HG03469 (cell line): ENCODE data around the gene TNN.
A peak's percentile ranks its signal among the peaks of the same experiment; 100 is the strongest.

Source experiments
- ATAC-seq: cut with Tn5 transposase; IDR thresholded peaks from one replicate; pipeline ENCODE4 v1.9.1; 2021; ENCODE audit warnings: mild to moderate bottlenecking, moderate library complexity, moderate number of reproducible peaks; ENCODE audit not compliant: unreplicated experiment

The TNN gene

DNA sequence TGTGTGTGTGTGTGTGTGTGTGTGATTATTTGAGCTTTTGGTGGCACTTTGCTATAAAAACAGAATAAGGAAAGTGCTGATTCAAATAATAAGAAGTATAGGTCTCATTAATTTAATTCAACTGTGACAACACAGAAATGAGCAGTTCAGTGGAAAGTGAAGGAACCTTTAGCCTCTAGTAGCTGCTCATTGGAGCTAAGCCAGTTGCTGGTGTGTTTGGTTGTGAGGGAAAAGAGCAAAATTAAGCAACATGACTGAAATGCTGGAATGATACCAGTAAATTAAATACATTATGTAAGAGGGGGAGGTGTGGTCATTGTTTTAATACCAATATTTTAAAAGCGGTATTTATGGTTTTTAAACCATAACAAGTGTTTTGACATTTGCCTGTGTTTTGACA is 69.7 kb downstream of the TNN start:
- ATAC-seq = no peak

DNA sequence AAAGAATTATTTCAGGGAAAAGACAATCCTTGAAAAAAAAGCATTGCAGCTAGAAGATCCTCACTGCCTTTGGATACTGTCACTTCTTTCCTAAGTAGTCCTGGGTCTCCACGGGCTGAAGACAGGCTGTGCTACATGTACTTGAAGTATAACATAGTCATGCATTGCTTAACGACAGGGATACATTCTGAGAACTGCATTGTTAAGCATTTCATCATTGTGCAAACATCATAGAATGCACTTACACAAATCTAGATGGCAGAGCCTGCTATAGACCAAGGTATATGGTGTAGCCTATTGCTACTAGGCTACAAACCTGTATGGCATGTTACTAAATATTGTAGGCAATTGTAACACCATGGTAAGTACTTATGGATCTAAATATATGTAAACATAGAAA is 70.9 kb downstream of the TNN start:
- no peak for ATAC-seq

DNA sequence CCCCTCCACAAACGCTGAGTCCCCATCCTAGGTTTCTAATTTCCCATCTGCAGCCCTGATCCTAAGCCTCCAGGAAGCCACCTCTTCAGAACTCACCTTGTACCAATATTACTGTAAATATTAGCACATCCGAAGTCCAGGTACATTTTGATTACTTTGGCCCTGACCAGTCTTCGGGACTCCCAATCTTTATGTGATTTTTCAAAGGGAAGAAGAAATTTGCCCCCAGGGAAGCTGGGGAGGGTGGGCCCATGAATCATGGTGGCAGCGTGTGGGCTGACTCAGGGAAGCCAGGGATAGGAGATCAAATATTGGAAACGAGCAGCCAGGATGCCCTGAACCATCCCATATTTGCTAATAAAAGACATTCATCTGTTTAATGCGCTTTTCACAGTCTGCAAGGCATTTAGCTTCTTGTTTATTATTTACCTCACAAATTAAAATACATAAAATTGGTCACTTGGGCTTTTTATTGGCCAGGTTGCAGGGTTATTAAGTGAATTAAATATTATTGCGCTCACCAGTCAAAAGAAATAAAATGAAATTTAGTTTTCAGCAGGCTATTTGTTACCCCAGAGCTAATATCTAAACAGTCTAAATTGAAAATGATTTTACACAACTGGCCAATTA is 78.4 kb downstream of the TNN start:
- no peak for ATAC-seq

DNA sequence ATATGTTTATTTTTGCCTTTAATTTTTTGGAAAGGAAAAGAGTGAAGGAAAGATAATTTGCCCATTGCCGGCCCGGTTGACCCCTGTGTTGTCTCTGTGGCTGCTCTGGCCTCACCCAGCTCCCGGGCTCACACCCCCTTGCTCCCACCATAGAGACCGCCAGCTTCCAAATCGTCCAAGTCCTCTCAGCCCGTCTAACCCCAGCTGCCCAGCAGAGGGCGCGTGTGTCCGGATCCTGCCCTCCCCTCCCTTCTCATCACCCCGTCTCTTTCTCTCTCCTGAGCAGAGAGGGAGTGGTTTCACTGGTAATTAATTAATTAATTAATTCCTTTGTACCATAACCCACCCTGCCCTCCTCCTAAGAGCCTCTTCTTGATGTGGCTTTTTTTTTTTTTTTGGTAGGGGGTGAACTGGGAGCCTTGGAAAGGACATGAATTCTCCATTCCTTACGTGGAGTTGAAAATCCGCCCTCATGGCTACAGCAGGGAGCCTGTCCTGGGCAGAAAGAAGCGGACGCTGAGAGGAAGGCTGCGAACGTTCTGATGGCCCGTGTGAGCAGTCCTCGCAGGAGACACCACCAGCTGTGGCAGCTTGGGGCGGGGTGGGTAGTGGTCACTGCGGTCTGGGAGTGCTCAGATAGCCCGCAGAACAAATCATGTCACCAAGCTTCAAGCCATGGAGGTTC is 79.0 kb downstream of the TNN start:
- ATAC-seq = peak; percentile 32

DNA sequence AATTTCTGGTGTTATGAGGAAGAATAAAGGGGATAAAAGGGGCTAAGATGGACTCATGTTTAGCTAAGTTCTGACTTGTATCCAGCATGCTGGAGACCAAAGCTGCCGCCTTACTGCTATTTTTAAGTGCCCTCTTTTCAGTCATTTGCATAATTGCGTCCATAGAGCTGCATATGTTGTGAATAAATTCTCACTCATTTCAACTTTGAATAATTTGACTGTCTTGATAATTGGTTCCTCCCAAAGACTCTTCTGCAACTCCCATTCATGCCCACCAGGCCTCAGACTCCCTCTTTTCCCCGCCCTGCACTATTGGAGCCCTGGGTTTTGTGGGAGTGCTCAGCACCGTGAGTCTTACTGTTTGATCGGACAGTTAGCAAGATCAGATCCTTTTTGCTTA is 79.9 kb downstream of the TNN start:
- ATAC-seq = no peak

DNA sequence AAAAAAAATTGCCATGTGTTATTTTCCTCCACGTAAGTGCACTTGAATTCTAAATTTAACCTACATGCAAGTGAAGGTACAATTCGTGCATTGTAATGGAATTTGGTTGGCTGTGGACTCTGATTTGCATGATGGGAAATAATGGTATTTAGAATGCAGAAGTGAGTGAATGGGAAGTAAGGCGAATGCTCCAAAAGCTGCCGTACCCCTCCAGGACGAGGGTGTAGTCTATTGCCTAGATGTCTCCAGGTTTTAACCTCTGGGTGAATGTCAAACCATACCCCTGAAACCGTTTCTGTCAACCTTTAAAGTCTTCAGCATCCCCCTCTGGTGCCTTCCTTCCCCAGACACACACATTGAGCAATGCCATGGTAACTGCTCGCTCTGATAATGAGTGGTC is 80.4 kb downstream of the TNN start:
- ATAC-seq = no peak

DNA sequence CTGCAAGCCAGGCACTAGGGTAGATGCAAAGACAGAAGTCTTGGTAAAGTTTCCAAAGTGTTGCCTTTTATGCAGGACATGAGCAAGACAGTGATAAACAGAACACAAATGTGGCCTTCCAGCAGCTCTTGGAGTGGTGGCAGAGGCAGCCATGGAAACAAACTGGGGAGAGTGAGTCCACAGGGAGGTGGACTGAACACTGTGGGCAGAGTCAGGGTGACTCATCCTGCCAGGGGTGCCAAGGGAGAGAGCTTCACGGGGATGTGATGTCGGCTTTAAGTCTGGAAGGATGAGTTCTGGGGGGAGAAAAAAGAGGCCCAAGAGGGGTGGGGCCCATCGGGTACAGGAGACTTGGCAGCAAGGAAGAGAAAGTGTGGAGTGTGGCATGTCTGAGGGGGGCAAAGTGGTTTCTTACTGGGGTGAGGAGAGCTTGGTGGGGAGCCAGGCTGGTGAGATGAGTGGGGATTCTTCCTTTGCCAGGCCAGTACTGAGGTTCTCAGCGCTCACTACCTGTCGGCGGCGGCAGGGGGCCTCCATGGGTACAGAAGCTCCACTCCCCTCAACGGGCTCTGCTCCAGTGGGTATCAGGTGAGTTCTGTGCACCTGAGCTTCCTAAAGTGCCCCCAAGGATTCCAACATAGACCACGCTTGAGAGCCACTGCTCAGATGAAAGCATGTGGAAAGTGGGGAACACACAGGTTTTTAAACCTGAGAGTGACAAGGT is 83.1 kb downstream of the TNN start:
- ATAC-seq = no peak

DNA sequence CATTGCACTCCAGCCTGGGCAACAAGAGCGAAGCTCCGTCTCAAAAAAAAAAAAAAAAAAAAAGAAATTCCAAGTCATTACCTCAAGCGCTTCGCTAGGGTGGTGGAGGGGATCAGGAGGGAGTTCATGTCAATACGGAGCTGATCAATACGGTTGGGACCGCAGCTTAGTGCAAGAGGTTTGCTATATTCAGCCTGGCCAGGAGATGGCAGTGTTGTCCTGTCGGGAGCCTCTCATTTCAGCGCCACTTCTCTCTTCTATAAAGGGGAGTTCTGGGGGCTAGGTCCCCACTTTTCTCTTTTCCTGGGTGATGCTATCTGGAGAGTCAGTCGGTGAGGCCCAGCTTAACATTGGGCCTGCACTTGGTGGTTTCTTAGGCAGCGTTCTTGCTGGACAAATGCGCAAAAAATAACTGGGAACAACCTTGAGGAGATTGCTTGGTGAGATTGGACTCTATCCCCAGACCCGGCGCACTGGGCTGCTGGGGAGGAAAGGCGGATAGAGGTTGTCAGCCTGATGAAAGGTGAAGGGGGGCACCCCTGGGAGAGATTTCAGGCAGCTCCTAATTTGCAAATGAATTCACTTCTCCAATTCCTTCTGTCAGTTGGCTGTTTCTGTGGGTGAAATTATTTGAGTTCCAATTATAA is 84.5 kb downstream of the TNN start:
- no peak for ATAC-seq

DNA sequence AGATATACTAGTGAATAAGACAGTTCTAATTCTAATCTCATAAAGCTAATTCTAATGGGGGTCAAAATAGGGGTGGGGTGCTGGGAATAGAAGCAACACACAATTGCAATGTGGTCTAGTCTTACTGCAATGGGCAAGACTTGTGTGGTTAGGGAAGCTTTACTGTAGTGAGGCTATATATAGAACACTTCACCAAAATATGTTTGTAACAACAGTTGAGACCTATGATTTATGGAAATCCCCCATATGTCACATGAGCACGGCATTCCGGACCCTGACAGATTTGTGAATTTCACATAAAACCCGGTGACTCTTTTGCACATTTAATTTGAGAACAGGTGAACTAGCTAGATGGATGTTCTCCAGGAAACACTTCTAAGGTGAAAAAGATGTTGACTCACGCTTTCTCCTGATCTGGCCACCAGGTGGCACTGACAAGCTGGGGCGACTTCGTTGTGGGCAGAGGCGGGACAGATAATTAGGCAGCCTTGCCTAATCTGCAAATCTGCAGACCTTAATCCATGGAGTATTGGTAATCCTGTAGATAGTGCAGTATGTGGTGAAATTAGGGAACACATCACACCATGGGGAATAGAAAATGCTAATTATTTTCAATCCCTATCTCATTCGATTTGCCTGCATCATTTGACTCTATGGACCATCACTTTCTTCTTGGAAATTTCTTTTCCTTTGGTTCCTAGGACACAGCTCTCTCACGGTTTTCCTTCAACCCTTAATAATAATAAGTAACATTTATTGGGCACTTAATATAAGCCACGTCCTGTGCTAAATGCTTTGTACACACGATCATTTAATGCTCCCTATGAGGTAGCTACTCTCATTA is 87.2 kb downstream of the TNN start:
- ATAC-seq = no peak

DNA sequence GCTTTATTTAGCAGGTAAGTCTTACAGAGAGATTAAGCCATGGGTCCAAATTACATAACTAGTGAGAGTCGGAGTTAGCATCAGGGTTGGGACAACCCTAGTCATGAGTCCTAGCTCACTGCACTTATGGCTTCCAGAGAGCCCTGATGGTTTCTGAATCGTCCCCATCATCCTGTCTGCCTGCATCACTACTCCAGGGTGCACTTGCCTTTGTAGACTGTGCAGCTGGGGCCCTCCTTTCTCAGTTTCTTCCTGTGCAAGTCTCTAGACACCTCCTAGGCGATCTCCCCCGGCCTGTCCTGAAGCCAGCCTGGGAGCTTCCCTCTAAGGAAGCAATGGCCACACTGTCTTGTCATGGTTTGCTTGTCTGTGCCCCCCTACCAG is 87.8 kb downstream of the TNN start:
- no peak for ATAC-seq

DNA sequence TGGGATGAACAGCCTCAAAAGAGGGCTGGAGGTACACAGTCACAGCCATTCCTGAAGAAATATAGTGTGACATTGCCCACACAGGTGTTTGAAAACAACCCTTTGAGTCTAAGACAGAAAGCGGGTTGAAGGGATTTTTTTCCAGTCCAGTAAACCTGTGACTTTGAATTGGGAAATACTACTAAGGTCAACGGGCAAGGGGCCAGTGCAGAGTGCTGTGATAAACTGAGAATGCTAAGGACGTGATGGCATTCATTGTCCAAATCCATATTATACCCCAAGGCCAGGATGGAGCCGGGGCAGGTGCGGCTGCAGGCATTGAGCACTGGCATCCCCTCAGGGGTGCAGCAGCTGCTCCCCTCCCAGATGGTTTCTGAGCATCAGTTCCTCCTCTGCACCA is 88.3 kb downstream of the TNN start:
- no peak for ATAC-seq

DNA sequence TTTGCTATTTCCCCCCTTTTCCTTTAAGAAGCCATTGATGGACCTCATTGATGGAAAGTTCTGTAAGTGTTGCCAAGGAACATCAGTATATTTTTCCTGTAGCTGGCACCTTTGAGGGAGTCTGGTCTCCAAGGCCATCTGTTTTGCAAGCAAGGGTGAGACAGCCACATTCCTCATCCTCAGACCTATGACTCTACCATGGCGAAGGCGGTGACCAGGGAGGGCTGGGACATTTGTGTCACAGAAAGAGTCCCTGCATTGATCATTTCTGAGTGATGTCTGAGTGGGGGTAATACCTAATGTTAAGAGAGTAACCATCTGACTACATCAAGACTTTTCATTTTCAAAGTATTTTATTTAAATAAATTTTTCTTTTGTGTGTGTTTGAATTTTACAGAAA is 89.6 kb downstream of the TNN start:
- ATAC-seq = no peak

DNA sequence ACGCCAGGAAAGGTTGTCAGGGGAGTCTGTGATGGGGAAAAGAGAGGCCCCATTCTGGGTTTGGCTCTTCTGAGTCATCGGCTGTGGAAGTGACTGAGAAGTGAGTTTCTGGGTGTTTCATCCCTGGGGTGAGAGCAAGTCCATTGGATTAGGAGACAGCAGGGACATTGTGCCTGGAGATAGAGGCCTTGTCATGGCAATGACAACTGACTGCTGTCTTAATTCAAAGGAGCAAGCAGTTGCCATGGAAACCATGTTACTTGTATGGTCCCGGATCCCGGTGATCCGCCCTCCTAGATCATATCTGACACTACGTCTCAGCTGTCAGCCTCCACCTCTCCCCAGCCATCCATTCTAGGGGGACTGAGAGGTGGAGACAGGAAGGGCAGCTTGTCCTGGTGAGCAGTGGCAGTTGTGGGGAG is 90.5 kb downstream of the TNN start:
- ATAC-seq = no peak

DNA sequence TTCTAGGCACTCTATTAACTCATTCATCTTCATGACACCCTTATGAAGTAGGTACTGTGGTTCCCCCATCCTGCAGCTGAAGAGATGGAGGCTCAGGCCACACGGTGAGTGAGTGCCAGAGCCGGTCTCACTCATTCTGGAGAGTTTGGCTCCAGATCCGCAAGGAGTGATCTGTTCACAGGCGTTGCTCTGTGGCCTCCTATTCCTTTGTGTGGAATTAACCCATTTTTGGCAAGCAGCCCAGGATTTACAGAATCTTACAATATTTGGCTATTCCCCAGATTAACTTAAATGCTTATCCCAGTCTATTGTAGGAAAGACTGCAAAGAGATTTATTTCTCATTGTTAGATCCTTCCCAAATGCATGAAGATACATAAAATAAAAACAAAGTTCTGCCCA is 95.3 kb downstream of the TNN start:
- no peak for ATAC-seq

DNA sequence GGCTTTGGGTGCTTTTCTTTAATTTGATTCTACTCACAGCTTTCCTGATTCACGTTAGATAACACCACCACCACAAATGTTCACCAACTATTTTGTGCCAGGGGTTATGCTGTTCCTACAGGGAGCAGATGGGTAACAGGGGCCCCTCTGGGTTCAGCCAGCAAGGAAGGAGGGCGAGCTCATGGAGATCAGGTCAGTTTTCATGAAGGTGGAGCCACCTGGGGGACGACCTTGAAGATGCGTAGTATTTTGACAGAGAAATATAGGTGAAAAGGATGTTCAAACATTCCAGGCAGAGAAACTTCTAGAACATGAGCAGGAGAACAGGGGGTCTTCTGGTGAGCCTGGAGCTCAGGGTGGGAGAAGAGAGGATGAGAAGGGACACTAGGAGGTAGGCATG is 96.1 kb downstream of the TNN start:
- ATAC-seq = no peak

DNA sequence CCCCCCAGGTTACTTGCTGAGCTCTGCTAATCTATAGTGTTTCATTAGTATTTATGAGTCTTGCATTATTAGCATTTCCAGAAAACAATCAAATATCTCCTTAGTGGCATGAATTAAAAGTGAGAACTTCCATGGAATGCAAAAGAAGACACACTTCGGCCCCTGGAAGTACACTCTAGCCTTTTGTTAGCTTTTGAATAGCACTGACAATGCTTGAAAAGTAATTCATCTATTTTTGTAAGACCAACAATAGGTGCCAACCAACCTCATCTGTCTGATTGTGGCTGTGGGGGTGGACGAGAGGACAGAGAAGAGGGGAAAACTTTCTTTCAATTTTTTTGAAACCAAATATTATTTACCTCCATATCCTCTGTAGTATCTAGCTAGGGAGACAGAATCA is 97.1 kb downstream of the TNN start:
- ATAC-seq = no peak

DNA sequence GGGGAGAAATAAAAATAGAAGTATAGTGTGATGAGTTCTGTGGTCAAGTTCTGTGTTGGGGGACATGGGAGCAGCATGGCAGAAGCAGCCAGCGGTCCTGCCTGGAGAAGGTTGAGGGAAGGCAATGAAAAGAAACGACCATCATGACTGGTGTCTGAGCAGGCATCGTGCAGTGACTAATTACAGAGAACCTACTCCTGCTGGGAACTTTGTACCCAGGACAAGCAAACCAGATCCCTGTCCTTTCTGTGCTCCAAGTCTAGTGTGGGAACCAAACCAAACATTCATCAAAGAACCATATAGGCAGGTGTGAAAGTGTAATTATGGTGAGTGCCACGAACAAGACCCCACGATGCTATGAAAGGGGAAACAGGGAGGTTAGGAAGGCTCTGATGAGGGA is 99.1 kb downstream of the TNN start:
- no peak for ATAC-seq

DNA sequence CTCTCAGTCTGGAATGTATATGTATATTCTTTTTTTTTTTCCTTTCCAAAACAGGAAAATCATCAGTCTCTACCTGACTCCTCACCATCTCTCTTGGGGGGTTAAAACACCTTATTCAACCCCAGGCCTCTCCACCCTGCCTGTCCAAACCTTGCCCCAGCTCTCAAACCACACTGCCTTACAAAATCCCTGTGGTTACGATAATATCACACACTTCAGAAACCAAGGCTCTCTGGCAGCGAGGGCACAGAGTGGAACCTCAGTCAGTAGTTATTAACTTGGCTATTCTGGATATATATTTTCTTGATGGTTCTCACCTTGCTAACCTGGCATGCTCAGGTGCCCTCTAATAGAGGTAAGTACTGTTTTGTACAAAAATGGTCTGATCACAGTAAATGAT is 100.2 kb downstream of the TNN start:
- ATAC-seq = no peak

DNA sequence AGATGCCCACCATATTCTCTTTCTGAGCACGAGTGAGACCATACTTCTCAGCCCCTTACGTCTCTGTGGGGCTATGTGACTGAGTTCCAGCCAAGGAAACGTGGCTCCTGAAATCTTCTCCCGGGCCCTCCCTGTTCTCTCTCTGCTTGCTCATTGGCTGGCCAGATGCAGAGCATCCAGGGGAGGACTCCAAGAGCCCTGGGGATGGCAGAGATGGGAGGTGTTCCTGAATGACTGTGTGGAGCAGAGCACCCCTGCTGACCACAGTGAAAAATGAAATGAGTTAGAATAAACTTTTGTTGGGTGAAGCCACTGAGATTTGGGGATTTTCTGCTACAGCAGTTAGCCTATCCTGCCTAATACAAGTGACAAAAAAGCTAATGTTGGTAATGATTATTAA is 101.1 kb downstream of the TNN start:
- ATAC-seq = no peak

DNA sequence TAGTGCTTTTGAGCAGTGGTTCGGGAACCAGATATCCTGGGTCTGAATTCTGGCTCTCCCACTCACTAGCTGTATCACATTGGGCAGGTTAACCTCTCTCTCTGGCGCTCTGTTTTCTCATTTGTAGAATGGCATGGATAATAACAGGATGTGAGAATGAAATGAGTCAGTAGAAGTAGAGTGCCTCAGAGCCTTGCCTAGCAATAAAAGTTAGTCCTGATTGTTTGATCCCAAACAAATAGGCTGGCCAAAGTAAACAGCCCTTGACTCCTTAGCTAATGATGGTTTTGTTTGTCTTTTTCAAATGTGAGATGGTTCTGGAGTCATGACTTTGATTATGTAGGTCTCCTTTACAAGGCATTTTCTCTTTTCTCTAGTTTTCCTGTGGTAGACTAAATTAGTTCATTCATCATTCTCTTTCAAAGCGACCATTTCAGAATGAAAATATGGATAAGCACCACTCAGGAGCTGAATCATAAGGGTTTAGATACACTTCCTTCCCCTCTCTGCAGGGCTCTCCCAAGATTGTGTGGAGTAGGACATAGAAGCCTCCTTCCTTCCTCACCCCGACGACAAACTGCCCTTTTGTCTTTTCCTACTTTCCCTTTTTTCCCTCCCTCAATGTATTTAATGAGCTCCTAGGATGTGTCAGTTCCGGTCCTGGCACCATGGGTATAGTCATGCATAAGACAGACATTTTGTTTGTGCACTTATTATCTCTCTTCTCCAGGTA is 101.8 kb downstream of the TNN start:
- ATAC-seq = no peak
